ENCODE results near the gene SMAD5.

DNA sequence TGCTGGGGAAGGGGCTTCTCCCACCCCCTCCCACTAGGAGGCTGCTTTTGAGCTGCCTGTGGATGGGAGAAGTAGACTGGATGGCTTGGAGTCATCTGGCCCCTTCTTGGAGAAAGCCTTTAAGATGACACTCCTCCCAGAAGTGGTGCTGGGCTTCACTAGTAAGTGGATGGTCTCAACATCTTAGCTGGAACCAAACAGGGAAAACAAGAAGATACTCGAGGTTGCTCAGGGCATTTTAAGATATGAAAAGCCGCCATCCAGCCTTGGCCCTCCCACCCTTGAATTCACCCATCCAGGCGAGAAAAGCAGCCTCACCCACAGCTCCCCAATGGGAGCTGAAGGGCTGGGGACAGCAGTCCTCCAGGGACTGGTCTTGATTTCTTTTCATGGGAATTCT, 68.1 kb downstream of the SMAD5 start:
- no peak for TF ChIP-seq CTCF (IDR thresholded peaks at IDR 0.05)
- no peak for TF ChIP-seq POLR2A (IDR thresholded peaks at IDR 0.05)
